ENCODE data around the gene TGFBR3.
"Not testable (repeated sequence)": the region's sequence is repeated elsewhere in the genome, so short reads cannot be mapped to it uniquely, and the experiment has no call there.

TGFBR3 gene

GRCh38 chr1:91679446-91679845 is 206.5 kb downstream of the TGFBR3 start:
- no peak for DNase-seq

GRCh38 chr1:91676030-91676429 is 209.9 kb downstream of the TGFBR3 start:
- no peak for DNase-seq

GRCh38 chr1:91674107-91674506 is 211.8 kb downstream of the TGFBR3 start:
- no peak for DNase-seq

GRCh38 chr1:91673613-91674012 is 212.3 kb downstream of the TGFBR3 start:
- DNase-seq = no peak

- DNase-seq = no peak
Measured at GRCh38 chr1:91672601-91673161, 213.3 kb downstream of the TGFBR3 start.

- DNase-seq = no peak
Measured at GRCh38 chr1:91670781-91671180, 215.2 kb downstream of the TGFBR3 start.

- DNase-seq = no peak
Measured at GRCh38 chr1:91669584-91670350, 216.2 kb downstream of the TGFBR3 start.

- not testable (repeated sequence) for DNase-seq
Measured at GRCh38 chr1:91666651-91667050, 219.3 kb downstream of the TGFBR3 start.

- DNase-seq = no peak
Measured at GRCh38 chr1:91661121-91661520, 224.8 kb downstream of the TGFBR3 start.

- no peak for DNase-seq
Measured at GRCh38 chr1:91660708-91661107, 225.2 kb downstream of the TGFBR3 start.

GRCh38 chr1:91655912-91656449 is 230.0 kb downstream of the TGFBR3 start:
- no peak for DNase-seq

- no peak for DNase-seq
Measured at GRCh38 chr1:91653183-91653582, 232.8 kb downstream of the TGFBR3 start.

- no peak for DNase-seq
Measured at GRCh38 chr1:91651661-91652071, 234.3 kb downstream of the TGFBR3 start.

GRCh38 chr1:91651243-91651642 is 234.7 kb downstream of the TGFBR3 start:
- DNase-seq = no peak

- DNase-seq = no peak
Measured at GRCh38 chr1:91650764-91651163, 235.2 kb downstream of the TGFBR3 start.

GRCh38 chr1:91647061-91647460 is 238.9 kb downstream of the TGFBR3 start:
- no peak for DNase-seq

GRCh38 chr1:91645031-91645430 is 240.9 kb downstream of the TGFBR3 start:
- no peak for DNase-seq

GRCh38 chr1:91643431-91643830 is 242.5 kb downstream of the TGFBR3 start:
- DNase-seq = no peak

- no peak for DNase-seq
Measured at GRCh38 chr1:91640877-91641526, 244.9 kb downstream of the TGFBR3 start.

- no peak for DNase-seq
Measured at GRCh38 chr1:91637539-91637994, 248.4 kb downstream of the TGFBR3 start.

- DNase-seq = no peak
Measured at GRCh38 chr1:91635763-91636162, 250.2 kb downstream of the TGFBR3 start.

- no peak for DNase-seq
Measured at GRCh38 chr1:91633438-91633837, 252.5 kb downstream of the TGFBR3 start.

GRCh38 chr1:91631718-91632330 is 254.1 kb downstream of the TGFBR3 start:
- DNase-seq = no peak

Measured in activated gamma-delta T cell (primary cell).